ENCODE data around the gene ADRA1B.

GRCh38 chr5:159897786-159898393, 18.4 kb upstream of the ADRA1B start:
- TF ChIP-seq CTCF (IDR thresholded peaks at IDR 0.05; ENCODE audit: insufficient read depth, low read length) = no peak
- TF ChIP-seq POLR2AphosphoS5 (IDR thresholded peaks at IDR 0.05; ENCODE audit: low read depth) = no peak
- no peak for TF ChIP-seq REST (IDR thresholded peaks at IDR 0.05; ENCODE audit: insufficient replicate concordance, low read depth)
- no peak for TF ChIP-seq SPI1 (IDR thresholded peaks at IDR 0.05; ENCODE audit: borderline replicate concordance, low read depth)
- no peak for TF ChIP-seq GABPA (IDR thresholded peaks at IDR 0.05; ENCODE audit: low read depth)

All from HL-60 (cell line).